HG03565 (cell line): Measurements from ENCODE around the gene NCEH1.
"Not testable (repeated sequence)": the region's sequence is repeated elsewhere in the genome, so short reads cannot be mapped to it uniquely, and the experiment has no call there.

Experiments
- ATAC-seq: cut with Tn5 transposase; IDR thresholded peaks from one replicate; pipeline ENCODE4 v1.9.1; 2021; ENCODE audit warnings: mild to moderate bottlenecking, moderate library complexity; ENCODE audit not compliant: unreplicated experiment

NCEH1 gene

DNA sequence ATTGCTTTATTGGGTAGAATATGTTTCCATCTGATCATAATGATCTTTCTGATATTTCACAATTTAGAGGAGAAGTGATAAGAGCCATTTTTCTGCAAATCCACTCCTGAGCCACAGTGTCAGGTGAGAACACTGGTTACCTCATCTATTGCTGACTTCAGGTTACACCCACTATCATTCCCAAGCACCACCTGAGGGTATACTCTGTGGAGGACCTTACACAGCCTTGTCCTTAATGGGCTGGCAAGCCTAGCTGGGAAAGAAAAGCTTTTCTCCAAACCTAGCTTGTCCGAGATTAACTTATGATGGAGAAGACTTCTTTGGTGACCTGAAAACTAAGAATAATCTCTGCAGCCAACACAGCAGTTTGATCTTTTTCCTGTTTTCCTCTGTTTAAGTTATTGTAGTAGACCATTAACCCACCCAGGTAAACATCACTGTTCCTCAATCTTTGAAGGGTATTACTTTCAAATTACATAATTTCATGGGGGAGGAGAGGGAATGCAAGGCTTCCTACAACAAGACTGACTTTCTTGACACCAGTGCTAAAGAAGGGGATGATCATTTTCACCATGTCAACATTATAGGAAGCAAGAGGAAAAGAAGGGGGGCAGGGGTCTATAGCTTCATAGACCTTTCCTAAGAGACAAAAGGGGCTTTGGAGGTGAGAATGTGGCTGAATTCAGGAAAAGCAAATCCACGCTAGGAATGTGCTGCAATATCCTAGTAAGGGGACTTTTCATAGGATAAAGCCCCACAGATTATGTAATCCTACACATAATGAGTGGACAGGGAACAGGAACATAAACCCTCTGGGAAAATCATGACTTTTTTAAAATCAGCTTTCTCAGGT lies 1.7 kb downstream of the NCEH1 start:
- ATAC-seq: no peak

DNA sequence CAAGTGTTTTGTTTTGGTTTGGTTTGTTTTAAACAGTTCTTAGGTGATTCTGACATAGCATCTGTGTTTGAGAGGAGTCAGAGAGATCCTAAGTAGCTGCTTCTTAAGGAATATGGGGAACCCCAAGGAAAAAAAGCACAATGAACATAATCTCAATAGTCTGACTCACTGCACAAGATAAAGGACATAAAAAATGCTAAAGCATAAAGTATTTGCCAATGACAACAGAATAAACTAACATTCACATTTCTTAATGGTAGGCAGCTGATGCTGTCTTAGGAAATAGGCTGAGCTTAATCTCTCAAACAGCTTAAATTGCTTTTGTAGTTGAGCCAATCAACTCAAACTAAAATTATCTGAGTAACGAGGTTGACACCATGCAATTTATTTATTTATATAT lies 2.9 kb downstream of the NCEH1 start:
- ATAC-seq: no peak

DNA sequence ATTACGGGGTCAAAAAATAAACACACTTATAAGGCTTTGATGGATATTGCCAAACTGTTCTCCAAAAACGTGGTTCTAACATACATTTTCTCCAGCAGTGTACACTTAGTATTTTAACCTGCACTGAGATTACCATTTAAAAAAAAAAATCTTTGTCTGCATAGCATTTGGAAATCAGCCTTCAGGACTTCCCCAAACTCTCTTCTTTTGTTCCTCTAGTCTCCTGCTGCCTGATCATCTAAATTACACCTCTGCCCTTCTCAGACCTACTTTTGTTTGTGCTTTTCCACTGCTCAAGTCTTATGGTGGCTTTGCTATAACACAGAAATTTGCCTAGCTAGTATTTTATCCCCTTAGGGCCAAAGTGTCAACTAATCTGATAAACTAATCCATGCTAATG lies 3.8 kb downstream of the NCEH1 start:
- ATAC-seq: no peak

DNA sequence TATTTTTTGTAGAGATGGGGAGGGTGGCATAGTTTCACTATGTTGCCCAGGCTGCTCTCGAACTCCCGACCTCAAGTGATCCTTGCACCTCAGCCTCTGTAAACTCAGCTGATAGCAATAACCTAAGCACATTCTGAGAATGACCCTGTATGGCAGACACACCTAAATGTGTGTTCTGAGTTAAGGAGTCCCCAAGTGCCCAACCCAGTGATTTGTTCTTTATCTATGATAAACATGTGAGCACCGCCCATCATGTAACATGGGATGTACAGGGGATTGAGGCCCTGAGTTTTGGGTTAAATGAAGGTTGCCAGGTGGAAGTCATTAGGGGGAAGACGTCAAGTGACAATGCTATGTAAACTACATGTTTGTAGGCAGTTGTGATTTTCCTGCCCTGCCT lies 5.7 kb downstream of the NCEH1 start:
- ATAC-seq: no peak

- no peak for ATAC-seq
Measured at GRCh38 chr3:172704001-172704400, 6.9 kb downstream of the NCEH1 start.

DNA sequence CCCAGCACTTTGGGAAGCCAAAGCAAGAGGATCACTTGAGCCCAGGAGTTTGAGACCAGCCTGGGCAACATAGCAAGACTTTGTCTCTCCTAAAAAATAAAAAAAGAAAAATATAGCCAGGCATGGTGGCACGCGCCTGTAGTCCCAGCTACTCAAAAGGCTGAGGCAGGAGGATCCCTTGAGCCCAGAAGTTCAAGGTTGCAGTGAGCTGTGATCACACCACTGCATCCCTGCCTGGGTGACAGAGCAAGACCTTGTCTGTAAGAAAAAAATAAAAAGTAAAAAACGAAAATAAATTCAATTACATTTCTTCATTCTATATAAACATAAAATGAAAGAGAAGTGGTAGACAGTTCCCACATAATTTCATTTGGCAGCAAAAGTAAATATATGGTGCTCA lies 8.1 kb downstream of the NCEH1 start:
- not testable (repeated sequence) for ATAC-seq

DNA sequence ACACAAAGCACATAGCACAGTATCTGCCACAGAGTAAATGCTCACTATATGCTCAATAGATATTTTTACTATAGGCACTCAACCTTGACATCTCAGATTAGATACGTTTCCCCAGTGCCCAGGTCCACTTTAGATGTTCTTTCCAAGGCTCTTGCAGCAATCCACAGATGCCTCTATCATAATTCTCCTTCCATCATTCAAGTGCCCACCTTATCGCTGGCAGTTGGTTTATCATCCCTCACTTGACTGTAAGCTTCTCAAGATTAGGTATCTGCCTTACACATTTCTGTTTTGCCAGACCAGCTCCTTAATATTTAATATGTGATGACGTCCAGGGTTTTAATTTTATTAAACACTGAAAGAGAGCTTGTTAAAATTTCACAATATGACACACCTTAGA lies 8.6 kb downstream of the NCEH1 start:
- no peak for ATAC-seq

DNA sequence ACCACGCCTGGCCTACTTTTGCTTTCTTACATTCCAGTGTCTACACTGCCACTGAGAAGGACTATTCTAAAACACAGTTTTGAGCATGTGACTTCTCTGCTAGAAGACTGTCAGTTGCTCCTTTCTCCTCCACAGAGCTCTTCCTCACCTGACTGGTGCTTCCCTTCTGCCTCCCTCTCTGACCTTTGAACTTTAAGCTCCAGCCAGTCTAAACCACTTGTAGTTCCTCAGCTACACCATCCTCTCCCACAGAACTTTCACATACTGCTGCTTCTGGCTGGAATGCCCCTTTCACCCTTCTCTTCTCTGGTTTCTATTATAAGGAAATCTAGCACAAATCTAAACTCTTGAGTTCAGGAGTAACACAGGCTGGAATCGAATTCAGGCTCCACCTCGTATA lies 9.1 kb downstream of the NCEH1 start:
- no peak for ATAC-seq

GRCh38 chr3:172700936-172701455 lies 9.9 kb downstream of the NCEH1 start:
- no peak for ATAC-seq

GRCh38 chr3:172700256-172700655 lies 10.6 kb downstream of the NCEH1 start:
- ATAC-seq: no peak

- no peak for ATAC-seq
Measured at GRCh38 chr3:172699031-172699430, 11.8 kb downstream of the NCEH1 start.

DNA sequence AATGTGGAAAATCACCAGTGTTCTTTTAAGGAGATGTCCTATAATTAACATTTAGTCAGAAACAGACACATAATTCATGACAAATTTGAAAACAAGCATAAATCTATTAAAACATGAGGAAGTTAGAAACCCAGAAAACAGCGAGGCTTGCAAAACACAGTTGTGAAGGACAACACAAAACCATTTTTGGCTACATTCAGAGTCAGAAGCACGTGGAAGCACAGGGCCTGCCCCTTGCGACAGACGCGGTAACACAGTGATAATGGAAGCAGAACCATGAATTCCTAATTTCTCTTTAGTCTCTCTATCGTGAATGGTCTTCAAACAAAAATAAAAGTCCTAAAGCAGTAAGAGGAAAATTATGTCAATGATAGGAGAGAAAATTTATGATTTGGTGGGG lies 12.2 kb downstream of the NCEH1 start:
- no peak for ATAC-seq

DNA sequence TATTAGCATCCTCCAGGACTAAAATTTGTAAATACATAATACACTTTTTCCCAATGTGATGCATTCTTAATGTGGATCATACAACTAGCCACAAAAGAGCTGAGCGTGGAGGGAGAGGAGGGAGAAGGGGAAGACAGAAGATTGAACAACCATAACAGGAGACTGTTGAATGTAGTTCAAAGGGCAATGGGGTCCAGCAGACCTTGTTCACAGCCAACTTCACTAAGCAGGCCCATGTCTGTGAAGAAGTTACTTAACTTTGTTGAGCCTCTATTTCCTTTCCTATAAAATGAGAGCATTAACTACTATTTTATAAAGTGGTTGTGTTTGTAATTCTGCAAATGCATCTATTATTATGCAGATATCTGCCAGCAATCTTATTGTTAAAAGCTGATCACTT lies 13.3 kb downstream of the NCEH1 start:
- ATAC-seq: no peak

- ATAC-seq: no peak
Measured at GRCh38 chr3:172696357-172696756, 14.5 kb downstream of the NCEH1 start.

GRCh38 chr3:172694573-172695246 lies 16.2 kb downstream of the NCEH1 start:
- ATAC-seq: no peak

DNA sequence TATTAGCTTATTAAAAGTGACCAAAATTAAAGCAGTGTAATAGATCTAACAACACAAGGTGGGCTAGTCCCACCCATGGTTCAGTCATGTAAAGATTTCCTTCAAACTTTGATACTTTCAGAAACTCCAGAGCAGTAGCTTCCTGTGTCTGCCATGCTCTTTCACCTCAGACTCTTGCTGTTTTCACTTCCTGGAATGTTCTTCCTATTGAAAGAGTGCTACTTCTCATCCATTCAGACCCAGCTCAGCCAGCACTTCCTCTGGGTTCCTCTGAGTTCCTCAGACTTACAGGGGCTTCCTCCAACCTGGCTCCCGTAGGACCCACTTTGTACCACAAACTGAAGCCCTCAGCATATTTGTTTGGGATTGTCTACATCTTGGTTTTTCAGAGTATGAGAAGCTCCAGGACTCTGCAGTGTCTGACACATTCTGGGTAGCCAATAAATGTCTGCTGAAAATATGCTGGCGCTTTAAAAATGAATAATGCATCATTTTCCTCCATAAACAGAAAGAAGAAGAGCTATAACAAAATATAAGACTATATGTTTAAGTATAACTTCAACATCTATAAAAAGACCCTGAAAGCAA lies 18.0 kb downstream of the NCEH1 start:
- ATAC-seq: peak; percentile 87

- no peak for ATAC-seq
Measured at GRCh38 chr3:172690936-172691335, 19.9 kb downstream of the NCEH1 start.

- no peak for ATAC-seq
Measured at GRCh38 chr3:172688588-172688987, 22.3 kb downstream of the NCEH1 start.

- no peak for ATAC-seq
Measured at GRCh38 chr3:172687501-172687900, 23.4 kb downstream of the NCEH1 start.

GRCh38 chr3:172685331-172686214 lies 25.3 kb downstream of the NCEH1 start:
- no peak for ATAC-seq

GRCh38 chr3:172680684-172681083 lies 30.2 kb downstream of the NCEH1 start:
- no peak for ATAC-seq
